H1 (cell line): ENCODE measurements around the gene OGG1. TPM values are rescaled to one million over a fixed set of nuclear protein-coding genes. Genes with fewer than 3 reads are reported as not detected.

ENCODE experiments used
- CTCF ChIA-PET: fragments of 300-600 bp; sonication (Branson Sonifier 250); formaldehyde crosslinking; loops from one replicate; lab custom pipeline; 2021; ENCODE audit not compliant: partially characterized antibody; lab: Charles Lee
- POLR2A ChIA-PET: fragments of 300-600 bp; sonication (Branson Sonifier 250); formaldehyde crosslinking; loops from one replicate; lab custom pipeline; 2021; ENCODE audit warnings: inconsistent platforms; ENCODE audit not compliant: partially characterized antibody; lab: Charles Lee
- DNase-seq, 2 experiments: peaks; one replicate each; pipeline versions ENCODE4 v3.0.0 to v3.0.0-alpha.2; 2010 to 2022; ENCODE audit warnings: low spot score in 2 of 2, low read depth in 1 of 2, mixed read lengths in 1 of 2
- FAIRE-seq: peaks from 2 replicates; lab custom pipeline; 2011; peaks lifted over from hg19 to GRCh38; lab: Jason Lieb, UNC
- H2AFZ ChIP-seq: 2 replicates; pipeline ENCODE4 v1.8.1; 2012; ENCODE audit warnings: low read length, inconsistent platforms
- H2AK5ac ChIP-seq: 2 replicates; pipeline ENCODE4 v1.6.1; 2013; ENCODE audit warnings: low read depth, low read length
- H2BK120ac ChIP-seq: replicated peaks from 2 replicates; pipeline ENCODE3; 2013; ENCODE audit warnings: low read depth, low read length, inconsistent platforms
- H2BK12ac ChIP-seq: 2 replicates; pipeline ENCODE4 v1.6.1; 2013; ENCODE audit warnings: low read depth, low read length
- H2BK15ac ChIP-seq: 2 replicates; pipeline ENCODE4 v1.6.1; 2013; ENCODE audit warnings: low read length
- H2BK20ac ChIP-seq: 2 replicates; pipeline ENCODE4 v1.6.1; 2013; ENCODE audit warnings: low read length
- H2BK5ac ChIP-seq: 2 replicates; pipeline ENCODE4 v1.6.1; 2013; ENCODE audit warnings: low read depth, low read length
- H3K14ac ChIP-seq: 2 replicates; pipeline ENCODE4 v1.6.1; 2013; ENCODE audit warnings: inconsistent platforms; ENCODE audit not compliant: insufficient read length
- H3K18ac ChIP-seq: 2 replicates; pipeline ENCODE4 v1.6.1; 2013; ENCODE audit warnings: low read length; ENCODE audit errors: extremely low read depth
- H3K23ac ChIP-seq: 2 replicates; pipeline ENCODE4 v1.6.1; 2013; ENCODE audit warnings: inconsistent platforms; ENCODE audit not compliant: insufficient read length
- H3K23me2 ChIP-seq: 2 replicates; pipeline ENCODE4 v1.6.1; 2013; ENCODE audit warnings: low read depth, low read length
- H3K27ac ChIP-seq: 2 replicates; pipeline ENCODE4 v1.6.1; 2011; ENCODE audit warnings: low read depth, low read length, inconsistent platforms
- H3K27me3 ChIP-seq, 4 experiments: replicated peaks in 1 of 4; 1 replicate in 1 of 4; 2 replicates in 3 of 4; pipeline versions ENCODE4 v1.6.1 to v1.8.1; 2011 to 2013; ENCODE audit warnings: low read length in 3 of 4, mild to moderate bottlenecking in 3 of 4, inconsistent platforms in 2 of 4, mixed read lengths in 2 of 4, moderate library complexity in 1 of 4; ENCODE audit not compliant: control insufficient read depth in 3 of 4, insufficient read depth in 3 of 4; ENCODE audit errors: extremely low read depth in 1 of 4
- H3K36me3 ChIP-seq, 4 experiments: 2 replicates each; pipeline versions ENCODE4 v1.6.1 to v1.8.1; 2011 to 2013; ENCODE audit warnings: mild to moderate bottlenecking in 4 of 4, low read length in 3 of 4, moderate library complexity in 2 of 4, control low read depth in 1 of 4, inconsistent platforms in 1 of 4; ENCODE audit not compliant: insufficient read depth in 4 of 4, control insufficient read depth in 2 of 4
- H3K4ac ChIP-seq: replicated peaks from 2 replicates; pipeline ENCODE3; 2013; ENCODE audit warnings: low read length, low read depth, mixed read lengths, inconsistent platforms; ENCODE audit not compliant: insufficient read length
- H3K4me1 ChIP-seq, 4 experiments: replicated peaks in 1 of 4; 1 replicate in 1 of 4; 2 replicates in 3 of 4; pipeline versions ENCODE4 v1.6.1 to v1.8.1; 2011 to 2013; ENCODE audit warnings: low read length in 3 of 4, inconsistent platforms in 2 of 4, mixed read lengths in 1 of 4; ENCODE audit not compliant: insufficient read depth in 4 of 4, control insufficient read depth in 3 of 4
- H3K4me2 ChIP-seq, 2 experiments: 2 replicates each; pipeline versions ENCODE4 v1.6.1 to v1.8.1; 2011 to 2013; ENCODE audit warnings: low read depth in 2 of 2, low read length in 2 of 2, control low read depth in 1 of 2, inconsistent platforms in 1 of 2, mild to moderate bottlenecking in 1 of 2; ENCODE audit not compliant: insufficient read depth in 1 of 2
- H3K4me3 ChIP-seq, 4 experiments: fragments of 200-600, 300-600 bp in 1 of 4; sonication (generic), shearing (Covaris generic), sonication (Bioruptor Twin) in 1 of 4; 2 replicates each; pipeline versions ENCODE4 v1.5.1 to v1.8.1; 2011 to 2016; ENCODE audit warnings: low read length in 4 of 4, low read depth in 3 of 4, control low read depth in 2 of 4, inconsistent platforms in 2 of 4, mild to moderate bottlenecking in 2 of 4, mixed read lengths in 1 of 4, moderate library complexity in 1 of 4; ENCODE audit not compliant: insufficient read depth in 2 of 4; ENCODE audit errors: extremely low read depth in 1 of 4
- H3K56ac ChIP-seq: replicated peaks from 2 replicates; pipeline ENCODE3; 2013; ENCODE audit warnings: low read depth, mild to moderate bottlenecking, mixed read lengths, low read length, inconsistent platforms; ENCODE audit not compliant: insufficient read length
- H3K79me1 ChIP-seq: 2 replicates; pipeline ENCODE4 v1.6.1; 2013; ENCODE audit warnings: low read depth, low read length, control low read depth
- H3K79me2 ChIP-seq, 2 experiments: 2 replicates each; pipeline versions ENCODE4 v1.6.1 to v1.8.1; 2012 to 2013; ENCODE audit warnings: low read length in 2 of 2, mild to moderate bottlenecking in 2 of 2, inconsistent platforms in 1 of 2; ENCODE audit not compliant: insufficient read depth in 2 of 2, control insufficient read depth in 1 of 2
- H3K9ac ChIP-seq, 4 experiments: replicated peaks in 1 of 4; 1 replicate in 1 of 4; 2 replicates in 3 of 4; pipeline versions ENCODE4 v1.6.1 to v1.8.1; 2011 to 2013; ENCODE audit warnings: low read depth in 3 of 4, low read length in 3 of 4, control low read depth in 2 of 4, mild to moderate bottlenecking in 2 of 4, moderate library complexity in 2 of 4, inconsistent platforms in 1 of 4; ENCODE audit errors: extremely low read depth in 1 of 4
- H3K9me3 ChIP-seq, 2 experiments: 2 replicates each; pipeline versions ENCODE4 v1.6.1 to v1.8.1; 2012 to 2013; ENCODE audit warnings: mild to moderate bottlenecking in 2 of 2, moderate library complexity in 2 of 2, control low read depth in 1 of 2, inconsistent platforms in 1 of 2, low read depth in 1 of 2, low read length in 1 of 2, mixed read lengths in 1 of 2; ENCODE audit not compliant: insufficient read depth in 2 of 2
- H4K20me1 ChIP-seq, 2 experiments: replicated peaks in 1 of 2; 2 replicates each; pipeline versions ENCODE3 to v1.8.1; 2011 to 2013; ENCODE audit warnings: inconsistent platforms in 2 of 2, low read length in 2 of 2, mild to moderate bottlenecking in 1 of 2; ENCODE audit not compliant: insufficient read depth in 2 of 2, control insufficient read depth in 1 of 2
- H4K5ac ChIP-seq: 2 replicates; pipeline ENCODE4 v1.6.1; 2013; ENCODE audit warnings: low read length, low read depth, mixed read lengths, inconsistent platforms; ENCODE audit not compliant: insufficient read length
- H4K8ac ChIP-seq: 2 replicates; pipeline ENCODE4 v1.8.0; 2013; ENCODE audit warnings: mild to moderate bottlenecking, moderate library complexity, low read length, inconsistent platforms; ENCODE audit not compliant: insufficient read depth; ENCODE audit errors: extremely low read depth
- H4K91ac ChIP-seq: replicated peaks from 2 replicates; pipeline ENCODE3; 2013; ENCODE audit warnings: low read length, mixed read lengths, inconsistent platforms; ENCODE audit not compliant: insufficient read length
- ASH2L ChIP-seq: fragments of 200-600, 300-600 bp; sonication (generic); IDR thresholded peaks from one replicate; pipeline ENCODE4 v1.7.1; 2017; ENCODE audit warnings: low read length
- HDAC2 ChIP-seq, 2 experiments: fragments of 300-600 bp in 1 of 2; sonication (generic) in 1 of 2; IDR thresholded peaks; 2 replicates each; pipeline ENCODE4 v1.6.1; 2011 to 2012; ENCODE audit warnings: low read depth in 2 of 2, low read length in 2 of 2, mild to moderate bottlenecking in 2 of 2, moderate library complexity in 2 of 2, borderline replicate concordance in 1 of 2, inconsistent platforms in 1 of 2
- KDM1A ChIP-seq: fragments of 200-600, 300-600 bp; sonication (generic); IDR thresholded peaks from 2 replicates; pipeline ENCODE4 v1.7.1; 2016; ENCODE audit warnings: mild to moderate bottlenecking, low read length, borderline replicate concordance
- POLR2A ChIP-seq, 2 experiments: IDR thresholded peaks; 1 replicate in 1 of 2; 2 replicates in 1 of 2; pipeline ENCODE4 v1.6.1; 2011; ENCODE audit warnings: low read depth in 2 of 2, low read length in 2 of 2, mild to moderate bottlenecking in 2 of 2; ENCODE audit errors: control extremely low read depth in 1 of 2
- RFX5 ChIP-seq: IDR thresholded peaks from 2 replicates; pipeline ENCODE4 v1.6.1; 2011; ENCODE audit warnings: low read depth, low read length, improper control_type of control experiment, borderline replicate concordance
- TCF12 ChIP-seq: IDR thresholded peaks from 2 replicates; pipeline ENCODE4 v1.6.1; 2011; ENCODE audit warnings: low read depth, mild to moderate bottlenecking, low read length
- WGBS, 2 experiments: shearing (Covaris generic) in 1 of 2; methylation state at CpG; one replicate each; pipeline versions ENCODE4 v1.1.6 to v1.1.7; 2013 to 2015; ENCODE audit warnings: low lambda C conversion rate in 2 of 2, mixed read lengths in 2 of 2, inconsistent platforms in 1 of 2, low coverage in 1 of 2, missing lambda C conversion rate in 1 of 2; ENCODE audit not compliant: insufficient replicate concordance in 2 of 2, insufficient coverage in 1 of 2, insufficient read length in 1 of 2; ENCODE audit errors: extremely low coverage in 1 of 2, missing lambda C conversion rate in 1 of 2; 5-methylcytosine and 5-hydroxymethylcytosine counted together
- polyA plus RNA-seq, 7 experiments: library from polyadenylated mRNA; depleted of rRNA in 3 of 7; stranded (reverse) in 5 of 7; unstranded in 2 of 7; fragments of >200 nt in 5 of 7; fragments of 200-250 nt in 2 of 7; gene quantifications; 1 replicate in 5 of 7; 2 replicates in 1 of 7; 4 replicates in 1 of 7; pipeline versions ENCODE4 v1.2.1 to v1.2.3, GENCODE V29; 2011 to 2013; ENCODE audit warnings: missing spikeins in 2 of 7, mixed read lengths in 2 of 7
- total RNA-seq: library from RNA; stranded (reverse); fragmentation: NEBNext Ultra II Directional; extraction: Animal tissue kit (Norgen Biotek cat#: 25700); gene quantifications from 2 replicates; pipeline ENCODE4 v1.2.1, GENCODE V29; 2021

The OGG1 gene
- total and polyA plus RNA-seq, 2 of the 8 experiments (the other 6 are each of a cell fraction or from before 2014, with no cell fraction given): 29.6 to 46.8 TPM

- Histone ChIP-seq H2AFZ (no peak overlapping the region), H3K4me2 (peak overlapping the region; percentile 83 to 96), H2BK120ac (no peak overlapping the region), H3K9me3 (no peaks in the 10 kb centered on the region), H2AK5ac (0 out of 2 replicates have a peak overlapping the region, but pooled peaks have one; percentile 34), H3K23ac (no peak overlapping the region), H4K5ac (peak overlapping the region; percentile 11), H3K23me2 (peaks cover 8% of the 10 kb centered on the region), H3K18ac (no peak overlapping the region; the same call in 1 of the 2 replicates), H3K4me3 (peak overlapping the region; percentile 89 to 98 (median 95)), H3K4ac (no peak overlapping the region), H4K91ac (peak overlapping the region; percentile 12), H3K79me2 (peaks cover 0 to 36% of the 10 kb centered on the region in 2 experiments; a peak in 2 of 4 replicates), H3K14ac (no peak overlapping the region), H3K36me3 (peaks cover 2 to 26% (median 13%) of the 10 kb centered on the region in 4 experiments; a peak in 6 of 8 replicates), H3K79me1 (peaks cover 9% of the 10 kb centered on the region), H2BK20ac (no peak overlapping the region), H3K27ac (peak overlapping the region; percentile 98; the same call in 1 of the 2 replicates), H2BK12ac (no peak overlapping the region), H3K4me1 (peaks cover 0 to 8% (median 0%) of the 10 kb centered on the region in 4 experiments; a peak in 2 of 7 replicates), H3K27me3 (no peaks in the 10 kb centered on the region), H4K20me1 (peaks cover 0 to 1% of the 10 kb centered on the region in 2 experiments), H3K9ac (peak overlapping the region in 3 of 4 experiments; percentile 73 to 98 (median 94); a peak in 6 of 7 replicates), H4K8ac (peak overlapping the region; percentile 90; the same call in 1 of the 2 replicates), H2BK5ac (no peak overlapping the region), H3K56ac (peak overlapping the region; percentile 83), H2BK15ac (no peak overlapping the region; the same call in 1 of the 2 replicates)
- ChIA-PET POLR2A (interaction anchor here (0.8 to 5.5 kb wide), 19 partner anchors 8 to 429 kb away, joined by 3 to 71 read pairs (median 6); partner anchors contain the start of genes BRPF1, CAMK1, CRELD1 and EMC3), CTCF (interaction anchor here (1.2 to 1.6 kb wide), 4 partner anchors 10 to 43 kb away, joined by 4 to 6 read pairs (median 4); partner anchors contain the start of gene OGG1)
- no peak for FAIRE-seq
- DNase-seq: no peak
- TF ChIP-seq ASH2L (peak; percentile 6), TCF12 (no peak), KDM1A (peak; percentile 98), HDAC2 (IDR thresholded peaks at IDR 0.05; ENCODE audit: borderline replicate concordance in 1 of 2, low read depth in 2 of 2, low read length in 2 of 2) (peak in 1 of 2 experiments; percentile 87; a peak in 1 of 4 replicates), POLR2A (IDR thresholded peaks at IDR 0.05; ENCODE audit: control extremely low read depth in 1 of 2, low read depth in 2 of 2, low read length in 2 of 2) (peak in 1 of 2 experiments; percentile 37; a peak in 1 of 3 replicates), RFX5 (no peak)
- 25% methylated on average over 12 of the region's 14 CpGs; no CpG with 5 or more reads in 1 of the 2 experiments for WGBS, 2 experiments
These were observed 42.1 kb downstream of the OGG1 start for GRCh38 chr3:9791790-9792404.
